Ishikawa (cell line): ENCODE measurements around the gene KCNN3.

ENCODE experiments used
- CREB1 ChIP-seq: IDR thresholded peaks from 2 replicates; pipeline ENCODE4 v1.6.1; 2012; ENCODE audit warnings: low read depth
- EGR1 ChIP-seq: IDR thresholded peaks from 2 replicates; pipeline ENCODE4 v1.6.1; 2012
- EP300 ChIP-seq: IDR thresholded peaks from 2 replicates; pipeline ENCODE4 v1.6.1; 2012; ENCODE audit warnings: borderline replicate concordance
- FOXM1 ChIP-seq: IDR thresholded peaks from 2 replicates; pipeline ENCODE4 v1.6.1; 2012; ENCODE audit warnings: low read depth, borderline replicate concordance
- MAX ChIP-seq: IDR thresholded peaks from 2 replicates; pipeline ENCODE4 v1.6.1; 2012
- RAD21 ChIP-seq: IDR thresholded peaks from 2 replicates; pipeline ENCODE4 v1.6.1; 2012; ENCODE audit warnings: low read depth
- REST ChIP-seq: IDR thresholded peaks from 2 replicates; pipeline ENCODE4 v1.6.1; 2012; ENCODE audit warnings: low read depth, mild to moderate bottlenecking
- TAF1 ChIP-seq: IDR thresholded peaks from 2 replicates; pipeline ENCODE4 v1.6.1; 2012; ENCODE audit warnings: low read depth, mild to moderate bottlenecking
- TEAD4 ChIP-seq: IDR thresholded peaks from 2 replicates; pipeline ENCODE4 v1.6.1; 2012
- ZBTB7A ChIP-seq: IDR thresholded peaks from 2 replicates; pipeline ENCODE4 v1.6.1; 2012; ENCODE audit warnings: low read depth

GRCh38 chr1:154792899-154793298 lies 77.2 kb downstream of the KCNN3 start:
- no peak for TF ChIP-seq REST
- TF ChIP-seq MAX, result no peak
- TF ChIP-seq CREB1, result no peak
- TF ChIP-seq TAF1, result no peak
- no peak for TF ChIP-seq EGR1
- no peak for TF ChIP-seq TEAD4
- TF ChIP-seq EP300, result no peak
- TF ChIP-seq FOXM1, result no peak
- no peak for TF ChIP-seq ZBTB7A
- TF ChIP-seq RAD21, result no peak
